Loucy (cell line): ENCODE measurements around the gene PEX5L.

Experiments used
- H2AFZ ChIP-seq: fragments of 200-600 bp; sonication (generic); 2 replicates; pipeline ENCODE4 v1.6.0; 2016; ENCODE audit warnings: antibody characterized with exemption, mild to moderate bottlenecking, low read length, moderate library complexity
- H3F3A ChIP-seq: fragments of 200-600 bp; 2 replicates; pipeline ENCODE4 v1.6.0; 2016; ENCODE audit warnings: antibody characterized with exemption, low read depth, mild to moderate bottlenecking
- H3K27me3 ChIP-seq: fragments of 200-600 bp; sonication (generic); 2 replicates; pipeline ENCODE4 v1.6.1; 2014; ENCODE audit warnings: low read length, mild to moderate bottlenecking; ENCODE audit not compliant: insufficient read depth, poor library complexity, severe bottlenecking
- H3K36me3 ChIP-seq: fragments of 200-600 bp; sonication (generic); 2 replicates; pipeline ENCODE4 v1.6.1; 2016; ENCODE audit warnings: low read length; ENCODE audit not compliant: insufficient read depth
- H3K4me1 ChIP-seq: fragments of 200-600 bp; sonication (generic); 2 replicates; pipeline ENCODE4 v1.5.1; 2014; ENCODE audit warnings: low read length, mild to moderate bottlenecking; ENCODE audit not compliant: insufficient read depth, poor library complexity, severe bottlenecking
- H3K4me2 ChIP-seq: fragments of 200-600 bp; sonication (generic); 2 replicates; pipeline ENCODE4 v1.6.0; 2014; ENCODE audit warnings: antibody characterized with exemption, low read length, low read depth, mild to moderate bottlenecking; ENCODE audit not compliant: poor library complexity, severe bottlenecking
- H3K4me3 ChIP-seq: fragments of 200-600 bp; sonication (generic); 2 replicates; pipeline ENCODE4 v1.5.1; 2014; ENCODE audit warnings: low read length, mild to moderate bottlenecking, mixed read lengths; ENCODE audit not compliant: poor library complexity, severe bottlenecking
- H3K79me2 ChIP-seq: fragments of 200-600 bp; sonication (generic); 2 replicates; pipeline ENCODE4 v1.6.1; 2014; ENCODE audit warnings: low read length; ENCODE audit not compliant: insufficient read depth
- H3K9ac ChIP-seq: fragments of 200-600 bp; sonication (generic); 2 replicates; pipeline ENCODE4 v1.6.0; 2014; ENCODE audit warnings: mild to moderate bottlenecking, low read depth, low read length, moderate library complexity; ENCODE audit not compliant: poor library complexity, severe bottlenecking
- H3K9me2 ChIP-seq: fragments of 200-600 bp; sonication (generic); replicated peaks from 2 replicates; pipeline ENCODE4 v1.6.1; 2016; ENCODE audit warnings: low read depth, low read length, mixed read lengths
- H3K9me3 ChIP-seq: fragments of 200-600 bp; sonication (generic); 2 replicates; pipeline ENCODE4 v1.6.1; 2014; ENCODE audit warnings: mild to moderate bottlenecking, antibody characterized with exemption, low read length, low read depth; ENCODE audit not compliant: insufficient read depth
- H4K20me1 ChIP-seq: fragments of 200-600 bp; sonication (generic); 2 replicates; pipeline ENCODE4 v1.6.0; 2014; ENCODE audit warnings: antibody characterized with exemption, low read length, mild to moderate bottlenecking; ENCODE audit not compliant: insufficient read depth, poor library complexity, severe bottlenecking
- EZH2phosphoT487 ChIP-seq: fragments of 200-600 bp; IDR thresholded peaks from 2 replicates; pipeline ENCODE4 v1.6.1; 2018; ENCODE audit warnings: antibody characterized with exemption, mild to moderate bottlenecking, moderate library complexity, borderline replicate concordance
- TF ChIP-seq, protein P1 (sequence below): fragments of 200-600 bp; sonication (generic); conservative IDR thresholded peaks from 2 replicates; pipeline ENCODE4 v1.5.1; 2014; ENCODE audit warnings: mild to moderate bottlenecking, antibody characterized with exemption, low read length

Gene PEX5L

DNA sequence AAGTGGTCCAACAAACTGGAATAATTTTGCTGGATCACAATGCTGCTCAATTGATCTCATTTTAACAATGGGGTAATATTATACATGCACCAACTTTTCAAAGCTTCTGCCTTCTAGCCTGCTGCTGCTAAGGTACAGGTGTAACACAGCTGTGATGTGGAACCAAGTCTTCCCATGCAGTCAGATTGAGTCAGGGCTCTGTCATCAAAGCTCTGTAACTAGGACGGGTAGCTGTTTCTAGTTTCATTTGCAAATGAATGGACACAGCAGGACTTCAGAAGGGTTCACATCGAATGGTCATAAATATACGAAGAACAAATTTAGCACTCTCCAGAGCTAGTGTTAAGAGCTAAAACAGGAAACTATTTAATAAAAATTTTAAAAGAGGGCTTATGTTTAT is 194.7 kb downstream of the PEX5L start:
- H2AFZ ChIP-seq, result no peak overlapping the region
- H3K9me3 ChIP-seq, result no peaks in the 10 kb centered on the region
- no peaks in the 10 kb centered on the region for H3K9me2 ChIP-seq
- no peak overlapping the region for H3K4me2 ChIP-seq
- no peaks in the 10 kb centered on the region for H3K4me1 ChIP-seq
- no peaks in the 10 kb centered on the region for H3F3A ChIP-seq
- H4K20me1 ChIP-seq, result no peaks in the 10 kb centered on the region
- no peaks in the 10 kb centered on the region for H3K79me2 ChIP-seq
- no peaks in the 10 kb centered on the region for H3K27me3 ChIP-seq
- TF ChIP-seq EZH2phosphoT487, result no peak
- TF ChIP-seq, protein P1, sequence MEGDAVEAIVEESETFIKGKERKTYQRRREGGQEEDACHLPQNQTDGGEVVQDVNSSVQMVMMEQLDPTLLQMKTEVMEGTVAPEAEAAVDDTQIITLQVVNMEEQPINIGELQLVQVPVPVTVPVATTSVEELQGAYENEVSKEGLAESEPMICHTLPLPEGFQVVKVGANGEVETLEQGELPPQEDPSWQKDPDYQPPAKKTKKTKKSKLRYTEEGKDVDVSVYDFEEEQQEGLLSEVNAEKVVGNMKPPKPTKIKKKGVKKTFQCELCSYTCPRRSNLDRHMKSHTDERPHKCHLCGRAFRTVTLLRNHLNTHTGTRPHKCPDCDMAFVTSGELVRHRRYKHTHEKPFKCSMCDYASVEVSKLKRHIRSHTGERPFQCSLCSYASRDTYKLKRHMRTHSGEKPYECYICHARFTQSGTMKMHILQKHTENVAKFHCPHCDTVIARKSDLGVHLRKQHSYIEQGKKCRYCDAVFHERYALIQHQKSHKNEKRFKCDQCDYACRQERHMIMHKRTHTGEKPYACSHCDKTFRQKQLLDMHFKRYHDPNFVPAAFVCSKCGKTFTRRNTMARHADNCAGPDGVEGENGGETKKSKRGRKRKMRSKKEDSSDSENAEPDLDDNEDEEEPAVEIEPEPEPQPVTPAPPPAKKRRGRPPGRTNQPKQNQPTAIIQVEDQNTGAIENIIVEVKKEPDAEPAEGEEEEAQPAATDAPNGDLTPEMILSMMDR, result no peak
- no peak overlapping the region for H3K4me3 ChIP-seq
- no peaks in the 10 kb centered on the region for H3K36me3 ChIP-seq
- H3K9ac ChIP-seq, result no peak overlapping the region

DNA sequence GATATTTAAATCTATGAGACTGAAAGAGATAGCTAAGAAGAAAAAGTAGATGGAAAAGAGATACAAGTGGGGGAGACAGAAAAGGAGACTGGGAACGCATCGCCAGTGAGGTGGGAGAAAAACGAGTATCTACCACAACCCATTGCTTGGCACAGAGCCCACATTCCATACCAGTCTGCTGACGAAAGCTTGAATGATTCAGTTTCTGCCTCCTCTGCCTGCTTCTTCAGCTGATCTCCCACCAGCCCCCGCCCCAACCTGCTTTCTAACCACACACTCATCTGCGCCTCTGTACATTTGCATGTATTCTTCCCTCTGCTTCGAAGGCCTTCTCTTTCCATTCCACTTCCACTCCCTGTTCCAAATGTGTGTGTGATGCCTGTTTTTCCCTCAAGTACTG is 195.8 kb downstream of the PEX5L start:
- H3F3A ChIP-seq, result no peaks in the 10 kb centered on the region
- no peak overlapping the region for H3K9ac ChIP-seq
- H3K9me2 ChIP-seq, result no peaks in the 10 kb centered on the region
- H2AFZ ChIP-seq, result no peak overlapping the region
- no peaks in the 10 kb centered on the region for H3K4me1 ChIP-seq
- TF ChIP-seq, protein P1, result no peak
- no peak for TF ChIP-seq EZH2phosphoT487
- no peaks in the 10 kb centered on the region for H4K20me1 ChIP-seq
- H3K4me3 ChIP-seq, result no peak overlapping the region
- H3K79me2 ChIP-seq, result no peaks in the 10 kb centered on the region
- H3K36me3 ChIP-seq, result no peaks in the 10 kb centered on the region
- H3K9me3 ChIP-seq, result no peaks in the 10 kb centered on the region
- no peak overlapping the region for H3K4me2 ChIP-seq
- no peaks in the 10 kb centered on the region for H3K27me3 ChIP-seq

DNA sequence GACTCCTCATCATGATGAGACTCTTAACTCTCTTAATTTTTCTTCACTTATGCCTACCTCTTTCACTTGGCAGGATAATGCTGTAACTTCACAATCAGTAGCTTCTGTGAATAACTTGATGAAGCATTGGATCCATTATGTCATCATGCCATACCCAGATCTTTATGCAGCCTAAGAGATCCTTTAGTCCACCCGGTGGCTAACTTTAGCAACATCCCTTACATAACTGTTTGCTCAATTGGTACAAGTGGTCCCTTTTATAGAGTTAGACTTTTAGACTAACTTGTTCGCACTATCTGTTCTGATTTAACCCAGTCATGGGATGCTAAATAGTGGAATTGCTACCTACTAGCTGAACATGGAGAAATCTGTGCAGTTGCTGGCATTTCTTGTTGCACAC is 199.4 kb downstream of the PEX5L start:
- Histone ChIP-seq H2AFZ (no peak overlapping the region), H3K9me3 (no peaks in the 10 kb centered on the region), H3K9ac (no peak overlapping the region), H3K36me3 (no peaks in the 10 kb centered on the region), H3K4me3 (no peak overlapping the region), H3K4me2 (no peak overlapping the region), H3K79me2 (no peaks in the 10 kb centered on the region), H3F3A (no peaks in the 10 kb centered on the region), H3K9me2 (no peaks in the 10 kb centered on the region), H3K27me3 (no peaks in the 10 kb centered on the region), H4K20me1 (no peaks in the 10 kb centered on the region), H3K4me1 (no peaks in the 10 kb centered on the region)
- TF ChIP-seq, protein P1, result peak; percentile 51
- TF ChIP-seq EZH2phosphoT487, result no peak
